Measurements from ENCODE around the gene MAPK14.
A peak's percentile ranks its signal among the peaks of the same experiment; 100 is the strongest.

Gene MAPK14

GRCh38 chr6:36038120-36038876 is 10.7 kb downstream of the MAPK14 start:
- DNase-seq, result no peak

- DNase-seq, result no peak
These were observed 11.5 kb downstream of the MAPK14 start for GRCh38 chr6:36039112-36039511.

- DNase-seq, result no peak
These were observed 13.3 kb downstream of the MAPK14 start for GRCh38 chr6:36040958-36041357.

GRCh38 chr6:36042618-36043260 is 15.1 kb downstream of the MAPK14 start:
- no peak for DNase-seq

- no peak for DNase-seq
These were observed 22.0 kb downstream of the MAPK14 start for GRCh38 chr6:36049582-36049981.

DNA sequence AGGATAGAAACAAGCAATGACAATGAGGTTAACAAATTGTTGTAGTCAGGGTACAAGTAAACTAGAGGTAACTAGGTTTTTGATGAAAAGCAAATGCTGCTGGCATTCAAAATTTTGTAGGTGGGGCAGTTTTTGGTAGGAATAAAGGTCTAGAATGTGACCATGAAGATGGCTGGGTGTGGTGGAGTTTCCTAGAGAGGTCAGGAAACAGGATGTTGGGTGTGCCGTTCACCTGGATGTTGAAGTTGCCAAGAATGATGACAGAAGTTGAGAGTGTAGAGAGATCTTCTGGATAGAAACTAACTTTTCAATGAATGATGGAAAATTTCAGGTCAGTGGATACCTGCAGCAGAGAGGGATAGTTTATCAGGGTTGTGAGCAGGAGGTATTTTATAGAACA is 22.7 kb downstream of the MAPK14 start:
- no peak for DNase-seq

- no peak for DNase-seq
These were observed 23.5 kb downstream of the MAPK14 start for GRCh38 chr6:36050947-36051710.

- DNase-seq, result peak; percentile 70
These were observed 24.5 kb downstream of the MAPK14 start for GRCh38 chr6:36052097-36052496.

GRCh38 chr6:36053878-36054277 is 26.3 kb downstream of the MAPK14 start:
- DNase-seq, result no peak

- DNase-seq, result no peak
These were observed 26.8 kb downstream of the MAPK14 start for GRCh38 chr6:36054415-36054814.

GRCh38 chr6:36054956-36055355 is 27.3 kb downstream of the MAPK14 start:
- DNase-seq, result no peak

GRCh38 chr6:36056178-36056577 is 28.6 kb downstream of the MAPK14 start:
- no peak for DNase-seq

DNA sequence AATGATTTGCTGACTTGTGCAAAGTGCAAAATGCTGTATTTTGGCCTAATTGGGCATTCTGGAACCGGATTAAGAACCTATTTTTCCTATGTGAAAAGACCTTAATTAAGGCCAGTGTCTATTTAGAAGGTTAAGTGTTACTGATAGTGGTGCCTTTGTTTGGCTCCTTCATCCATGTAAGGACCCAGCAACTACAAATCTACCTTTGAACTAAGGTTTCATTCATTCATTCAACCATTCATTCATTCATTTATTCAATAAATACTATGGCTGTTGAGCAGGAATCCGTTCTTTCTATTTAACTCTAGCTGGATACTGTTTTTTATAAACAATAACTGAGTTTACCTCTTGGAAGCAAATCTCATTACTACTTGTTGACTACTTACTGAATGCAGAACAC is 33.6 kb downstream of the MAPK14 start:
- DNase-seq, result no peak

DNA sequence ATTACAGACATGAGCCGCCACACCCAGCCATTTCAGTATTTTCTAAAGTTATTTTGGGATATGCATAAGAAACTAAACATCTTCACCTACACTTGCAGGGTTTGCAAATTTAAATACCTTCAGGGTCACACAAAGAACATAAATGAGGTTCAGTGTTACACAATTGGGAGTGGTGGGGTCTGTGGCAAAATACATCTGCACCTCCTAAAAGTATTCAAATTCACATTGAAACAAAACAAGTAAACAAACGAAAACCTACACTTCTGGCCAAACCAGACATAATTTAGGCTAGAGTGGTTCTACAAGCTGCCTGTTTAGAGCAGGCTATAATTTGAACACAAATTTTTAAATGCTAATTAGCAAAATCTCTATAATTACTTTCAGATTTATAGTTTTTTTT is 34.6 kb downstream of the MAPK14 start:
- no peak for DNase-seq

DNA sequence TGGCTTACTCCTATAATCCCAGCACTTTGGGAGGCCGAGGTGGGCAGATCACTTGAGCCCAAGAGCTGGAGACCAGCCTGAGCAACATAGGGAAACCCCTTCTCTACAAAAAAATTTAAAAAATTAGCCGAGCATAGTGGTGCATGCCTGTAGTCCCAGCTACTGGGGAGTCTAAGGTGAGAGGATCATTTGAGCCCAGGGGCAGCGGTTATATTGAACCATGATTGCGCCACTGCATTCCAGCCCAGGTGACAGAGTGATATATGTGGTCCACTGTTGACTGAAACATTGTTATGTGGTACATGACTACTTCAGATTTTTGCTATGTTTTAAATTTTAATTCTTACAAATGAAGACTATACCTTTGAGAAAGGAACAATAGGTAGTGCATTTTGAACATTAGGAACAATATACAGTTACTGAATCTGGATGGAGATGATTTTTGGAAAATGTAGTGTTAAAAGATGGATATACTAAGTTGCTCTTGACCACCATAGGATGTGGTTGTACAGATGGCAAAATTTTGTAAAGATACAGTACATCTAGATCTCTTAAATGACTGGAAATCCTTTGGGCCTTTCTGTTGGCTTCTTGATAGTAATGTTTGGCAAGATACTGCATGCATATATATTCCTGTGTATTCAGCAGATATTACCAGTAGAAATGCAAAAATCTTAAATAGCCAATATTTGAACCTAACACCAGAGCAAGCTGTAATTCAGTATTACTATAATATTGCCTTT is 35.9 kb downstream of the MAPK14 start:
- peak; percentile 48 for DNase-seq

DNA sequence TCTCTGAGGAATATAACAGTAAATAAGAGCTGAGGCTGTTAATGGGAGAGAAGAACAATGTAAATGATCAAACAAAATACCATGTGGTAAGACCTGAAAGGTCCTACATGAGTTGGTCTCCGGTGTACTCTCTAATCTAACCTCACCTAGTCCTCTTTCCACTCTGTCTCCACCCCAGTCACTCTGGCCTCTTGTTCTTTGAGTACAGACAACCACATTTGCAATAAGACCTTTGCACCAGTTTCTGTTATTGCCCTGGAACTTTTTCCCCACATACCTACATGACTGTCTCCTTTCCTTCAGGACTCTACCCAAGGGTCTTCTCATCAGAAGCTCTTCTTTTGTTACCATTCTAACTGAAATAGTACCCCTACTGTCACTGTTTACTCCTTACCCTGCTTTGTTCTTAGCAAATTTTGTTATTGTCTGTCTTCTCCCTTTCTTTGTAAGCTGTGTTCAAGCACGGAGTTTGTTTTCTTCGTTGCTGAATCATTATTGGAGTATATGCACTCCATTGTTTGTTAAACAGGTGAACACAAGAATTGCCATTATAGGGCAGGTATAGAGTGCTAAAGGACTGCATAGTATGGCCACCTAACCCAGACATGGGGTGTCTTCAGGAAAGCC is 37.3 kb downstream of the MAPK14 start:
- peak; percentile 68 for DNase-seq

DNA sequence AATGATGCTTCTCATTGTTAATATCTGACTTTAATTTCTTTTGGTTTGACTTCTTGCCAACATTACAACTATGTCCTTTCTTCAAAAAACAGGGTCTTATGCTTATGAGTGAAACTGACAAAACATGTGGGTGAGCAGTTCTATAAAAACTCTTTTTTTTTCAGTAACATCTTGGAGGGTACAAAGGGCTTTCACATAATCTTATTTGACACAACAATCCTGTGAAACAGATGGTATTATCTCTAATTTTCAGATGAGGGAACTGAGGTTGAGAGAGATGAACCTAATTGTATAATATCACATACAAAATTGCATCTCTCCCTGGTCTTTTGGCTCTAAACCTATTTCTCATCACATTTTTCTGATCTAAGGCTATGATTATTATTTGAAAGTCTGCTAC is 38.3 kb downstream of the MAPK14 start:
- peak; percentile 87 for DNase-seq

DNA sequence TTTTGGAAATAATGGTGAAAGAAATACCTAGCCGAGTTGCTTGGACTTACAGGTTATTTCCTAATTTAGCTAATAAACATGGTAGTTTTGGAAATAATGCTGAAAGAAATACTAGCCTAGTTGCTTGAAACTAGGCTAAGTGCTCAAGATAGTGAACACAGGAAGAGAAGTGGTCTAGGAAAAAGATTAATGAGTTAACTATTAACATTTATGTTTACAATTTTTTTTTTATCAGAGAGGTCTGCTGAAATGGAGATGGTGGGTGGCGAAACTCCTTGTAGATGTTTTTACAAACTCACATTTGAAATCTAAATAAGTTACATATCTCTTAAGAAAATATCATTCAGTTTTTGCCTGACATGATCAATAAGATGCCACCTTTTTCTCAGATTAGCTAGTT is 39.2 kb downstream of the MAPK14 start:
- DNase-seq, result no peak

DNA sequence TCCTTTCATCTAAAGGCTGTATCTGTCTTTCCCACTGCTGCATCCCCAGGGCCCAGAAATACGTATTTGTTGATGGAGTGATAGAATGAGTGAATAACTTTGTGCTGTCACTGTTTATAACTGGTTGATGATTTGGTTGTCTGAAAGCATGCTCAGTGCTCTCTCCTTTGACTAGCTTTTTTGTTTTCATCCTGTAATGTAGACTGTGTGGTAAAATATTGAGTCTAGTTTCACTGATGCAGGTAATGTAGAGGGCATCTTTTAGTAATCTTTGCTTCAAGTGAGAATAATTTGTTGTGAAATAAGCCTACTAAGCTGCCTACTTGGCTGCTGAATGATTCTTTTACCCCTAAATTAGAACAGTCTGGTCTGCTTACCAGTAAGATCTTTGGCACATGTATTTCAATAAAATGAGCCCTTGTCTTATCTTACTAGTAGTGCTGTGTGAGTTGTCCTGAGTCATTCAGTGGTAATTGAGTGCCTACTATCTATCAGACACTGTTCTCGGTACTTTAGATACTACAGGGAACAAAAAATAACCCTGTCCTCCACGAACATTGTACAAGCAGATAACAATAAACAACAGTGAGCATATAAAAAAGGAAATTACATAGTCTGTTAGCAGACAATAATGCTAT is 39.9 kb downstream of the MAPK14 start:
- peak; percentile 97 for DNase-seq

- DNase-seq, result no peak
These were observed 40.4 kb downstream of the MAPK14 start for GRCh38 chr6:36068012-36068392.

GRCh38 chr6:36068586-36068985 is 41.0 kb downstream of the MAPK14 start:
- peak; percentile 36 for DNase-seq

- no peak for DNase-seq
These were observed 42.0 kb downstream of the MAPK14 start for GRCh38 chr6:36069573-36069972.

Measured in hematopoietic multipotent progenitor cell treated with erythropoietin and hydrocortisone succinate and interleukin-3 and kit ligand, for 8 days (in vitro differentiated cells).